Left lung (tissue), 10 donors: Measurements from ENCODE around the gene TKTL1. TPM values are rescaled to one million over a fixed set of nuclear protein-coding genes. Genes with fewer than 3 reads are reported as not detected.

Experiments
- ATAC-seq: fragments of 200-7000 bp; cut with Tn5 transposase; one replicate; pipeline ENCODE4 v1.9.1; 2020; ENCODE audit warnings: moderate library complexity
- DNase-seq, 4 donors: peaks; one replicate each; pipeline ENCODE4 v3.0.0-alpha.2; 2013 to 2020
- H3K27ac ChIP-seq, 2 donors: fragments of 200-600 bp; sonication (generic) in 1 of 2; one replicate each; pipeline versions ENCODE4 v1.5.0 to v1.8.0; 2020 to 2021
- H3K27me3 ChIP-seq, 2 donors: fragments of 200-600 bp; sonication (generic) in 1 of 2; one replicate each; pipeline versions ENCODE4 v1.5.0 to v1.8.0; 2020 to 2021
- H3K36me3 ChIP-seq, 2 donors: fragments of 200-600 bp; sonication (generic) in 1 of 2; one replicate each; pipeline versions ENCODE4 v1.5.0 to v1.8.0; 2020 to 2021
- H3K4me1 ChIP-seq, 2 donors: fragments of 200-600 bp; one replicate each; pipeline ENCODE4 v1.8.0; 2021
- H3K4me3 ChIP-seq, 2 donors: fragments of 200-600 bp; sonication (generic) in 1 of 2; one replicate each; pipeline versions ENCODE4 v1.5.0 to v1.8.0; 2020 to 2021; ENCODE audit warnings: mild to moderate bottlenecking in 1 of 2
- H3K9me3 ChIP-seq, 2 donors: fragments of 200-600 bp; sonication (generic) in 1 of 2; one replicate each; pipeline versions ENCODE4 v1.5.0 to v1.8.0; 2020 to 2021
- CTCF ChIP-seq, 2 donors: fragments of 200-600 bp; sonication (generic) in 1 of 2; IDR thresholded peaks; one replicate each; pipeline versions ENCODE4 v1.5.0 to v1.8.0; 2021; ENCODE audit warnings: antibody characterized with exemption in 2 of 2
- intact Hi-C, 2 donors: fragments of 100-400 bp; cut with DNase I; formaldehyde crosslinking; loops; one replicate each; pipeline versions ENCODE4 v1.11.2 to v1.14.2; 2022
- polyA plus RNA-seq, 6 donors: library from polyadenylated mRNA; unstranded; fragments of 120-200 nt; gene quantifications; one replicate each; pipeline ENCODE4 v1.2.1, GENCODE V29; 2013; ENCODE audit not compliant: insufficient read length in 6 of 6
- total RNA-seq, 2 donors: library from RNA; stranded (reverse); fragmentation: NEBNext Ultra II Directional; extraction: Animal tissue kit (Norgen Biotek cat#: 25700); gene quantifications; one replicate each; pipeline ENCODE4 v1.2.1, GENCODE V29; 2021
- donor health status: DM: no; HTN: yes; CAD: no.
- donor health status: DM: no; HTN: no; CAD: no.

Gene TKTL1
- total and polyA plus RNA-seq, 8 donors = 0.27 to 0.52 (median 0.43) TPM; not detected in 1

- Histone ChIP-seq H3K36me3 (peaks cover 0 to 100% of the 10 kb centered on the region in 2 donors), H3K4me3 (no peak overlapping the region), H3K27me3 (no peaks in the 10 kb centered on the region), H3K27ac (peak overlapping the region; percentile 23 to 53), H3K4me1 (peaks cover 0 to 23% of the 10 kb centered on the region in 2 donors), H3K9me3 (no peaks in the 10 kb centered on the region)
- intact Hi-C loops = no loop called here
- ATAC-seq (no peak), DNase-seq (no peak)
- TF ChIP-seq CTCF (IDR thresholded peaks at IDR 0.05) = no peak
These were observed 58.9 kb downstream of the TKTL1 start for GRCh38 chrX:154354516-154354915.

- ATAC-seq = peak; percentile 72
- H3K27ac ChIP-seq = peak overlapping the region; percentile 13 to 59
- peaks cover 0 to 23% of the 10 kb centered on the region in 2 donors for H3K4me1 ChIP-seq
- no peak for TF ChIP-seq CTCF (IDR thresholded peaks at IDR 0.05)
- intact Hi-C loops = no loop called here
- no peak overlapping the region for H3K4me3 ChIP-seq
- no peaks in the 10 kb centered on the region for H3K9me3 ChIP-seq
- peak in 2 of 4 donors; percentile 81 to 86 for DNase-seq
- H3K36me3 ChIP-seq = peaks cover 0 to 100% of the 10 kb centered on the region in 2 donors
- no peaks in the 10 kb centered on the region for H3K27me3 ChIP-seq
These were observed 59.6 kb downstream of the TKTL1 start for GRCh38 chrX:154355094-154355775.

- Histone ChIP-seq H3K4me3 (no peak overlapping the region), H3K27ac (peak overlapping the region; percentile 13 to 59), H3K4me1 (peaks cover 0 to 23% of the 10 kb centered on the region in 2 donors), H3K36me3 (peaks cover 0 to 100% of the 10 kb centered on the region in 2 donors), H3K27me3 (no peaks in the 10 kb centered on the region), H3K9me3 (no peaks in the 10 kb centered on the region)
- intact Hi-C loops = no loop called here
- TF ChIP-seq CTCF (IDR thresholded peaks at IDR 0.05) = no peak
- ATAC-seq (peak; percentile 1), DNase-seq (no peak)
These were observed 60.2 kb downstream of the TKTL1 start for GRCh38 chrX:154355776-154356140.

- Histone ChIP-seq H3K36me3 (peaks cover 0 to 100% of the 10 kb centered on the region in 2 donors), H3K9me3 (no peaks in the 10 kb centered on the region), H3K27me3 (no peaks in the 10 kb centered on the region), H3K4me3 (no peak overlapping the region), H3K27ac (no peak overlapping the region), H3K4me1 (peaks cover 0 to 15% of the 10 kb centered on the region in 2 donors)
- no peak for DNase-seq
- intact Hi-C loops = no loop called here
- TF ChIP-seq CTCF (IDR thresholded peaks at IDR 0.05) = no peak
- no peak for ATAC-seq
These were observed 61.0 kb downstream of the TKTL1 start for GRCh38 chrX:154356596-154356995.

GRCh38 chrX:154357205-154357604 lies 61.6 kb downstream of the TKTL1 start:
- Histone ChIP-seq H3K9me3 (no peaks in the 10 kb centered on the region), H3K36me3 (peaks cover 0 to 100% of the 10 kb centered on the region in 2 donors), H3K4me1 (peaks cover 0 to 9% of the 10 kb centered on the region in 2 donors), H3K4me3 (no peak overlapping the region), H3K27ac (no peak overlapping the region), H3K27me3 (no peaks in the 10 kb centered on the region)
- no peak for TF ChIP-seq CTCF (IDR thresholded peaks at IDR 0.05)
- DNase-seq (no peak), ATAC-seq (no peak)
- intact Hi-C loops = no loop called here
